ENCODE results near the gene DNAJC18.

DNA sequence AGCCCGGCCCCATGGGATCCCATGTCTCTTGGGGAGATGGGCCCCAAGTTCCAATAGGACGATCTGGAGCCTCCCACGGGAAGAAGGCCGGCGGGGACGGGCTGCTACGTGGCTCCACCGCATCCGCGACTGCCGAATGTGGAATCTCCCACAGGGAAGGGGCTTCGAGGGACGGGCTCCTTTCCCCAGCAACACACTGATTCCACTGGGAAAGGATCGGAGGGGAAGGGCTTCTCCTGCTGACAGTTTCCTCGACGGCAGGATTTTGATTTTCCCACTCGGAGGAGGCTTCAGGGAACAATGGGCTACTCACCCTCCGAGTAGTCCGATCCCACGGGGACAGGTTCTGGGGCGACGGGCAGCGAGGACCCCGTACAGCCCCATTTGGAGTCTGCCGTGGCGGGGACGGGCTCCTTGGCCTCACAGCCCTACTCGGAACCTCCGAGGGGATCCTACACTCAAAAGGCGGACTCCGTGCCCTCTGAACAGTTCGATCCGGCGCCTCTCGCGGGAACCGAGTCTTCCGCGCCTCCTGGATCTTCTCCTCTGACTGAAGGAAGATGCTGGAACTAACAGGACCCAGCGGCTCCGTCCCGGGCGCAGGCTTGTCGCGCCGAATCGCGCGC, 45.7 kb downstream of the DNAJC18 start:
- TF ChIP-seq, protein P1, sequence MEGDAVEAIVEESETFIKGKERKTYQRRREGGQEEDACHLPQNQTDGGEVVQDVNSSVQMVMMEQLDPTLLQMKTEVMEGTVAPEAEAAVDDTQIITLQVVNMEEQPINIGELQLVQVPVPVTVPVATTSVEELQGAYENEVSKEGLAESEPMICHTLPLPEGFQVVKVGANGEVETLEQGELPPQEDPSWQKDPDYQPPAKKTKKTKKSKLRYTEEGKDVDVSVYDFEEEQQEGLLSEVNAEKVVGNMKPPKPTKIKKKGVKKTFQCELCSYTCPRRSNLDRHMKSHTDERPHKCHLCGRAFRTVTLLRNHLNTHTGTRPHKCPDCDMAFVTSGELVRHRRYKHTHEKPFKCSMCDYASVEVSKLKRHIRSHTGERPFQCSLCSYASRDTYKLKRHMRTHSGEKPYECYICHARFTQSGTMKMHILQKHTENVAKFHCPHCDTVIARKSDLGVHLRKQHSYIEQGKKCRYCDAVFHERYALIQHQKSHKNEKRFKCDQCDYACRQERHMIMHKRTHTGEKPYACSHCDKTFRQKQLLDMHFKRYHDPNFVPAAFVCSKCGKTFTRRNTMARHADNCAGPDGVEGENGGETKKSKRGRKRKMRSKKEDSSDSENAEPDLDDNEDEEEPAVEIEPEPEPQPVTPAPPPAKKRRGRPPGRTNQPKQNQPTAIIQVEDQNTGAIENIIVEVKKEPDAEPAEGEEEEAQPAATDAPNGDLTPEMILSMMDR (IDR thresholded peaks at IDR 0.05): no peak
- no peak for TF ChIP-seq EZH2 (IDR thresholded peaks at IDR 0.05; ENCODE audit: borderline replicate concordance, insufficient read depth, low read depth, low read length, poor library complexity, severe bottlenecking)

Data from B cell (primary cell).